Activated gamma-delta T cell (primary cell): ENCODE results near the gene NT5C3B.
A peak's percentile ranks its signal among the peaks of the same experiment; 100 is the strongest.

Experiments
- DNase-seq: peaks from one replicate; lab custom pipeline; 2025; lab: John Stamatoyannopoulos, UW

Gene NT5C3B

DNA sequence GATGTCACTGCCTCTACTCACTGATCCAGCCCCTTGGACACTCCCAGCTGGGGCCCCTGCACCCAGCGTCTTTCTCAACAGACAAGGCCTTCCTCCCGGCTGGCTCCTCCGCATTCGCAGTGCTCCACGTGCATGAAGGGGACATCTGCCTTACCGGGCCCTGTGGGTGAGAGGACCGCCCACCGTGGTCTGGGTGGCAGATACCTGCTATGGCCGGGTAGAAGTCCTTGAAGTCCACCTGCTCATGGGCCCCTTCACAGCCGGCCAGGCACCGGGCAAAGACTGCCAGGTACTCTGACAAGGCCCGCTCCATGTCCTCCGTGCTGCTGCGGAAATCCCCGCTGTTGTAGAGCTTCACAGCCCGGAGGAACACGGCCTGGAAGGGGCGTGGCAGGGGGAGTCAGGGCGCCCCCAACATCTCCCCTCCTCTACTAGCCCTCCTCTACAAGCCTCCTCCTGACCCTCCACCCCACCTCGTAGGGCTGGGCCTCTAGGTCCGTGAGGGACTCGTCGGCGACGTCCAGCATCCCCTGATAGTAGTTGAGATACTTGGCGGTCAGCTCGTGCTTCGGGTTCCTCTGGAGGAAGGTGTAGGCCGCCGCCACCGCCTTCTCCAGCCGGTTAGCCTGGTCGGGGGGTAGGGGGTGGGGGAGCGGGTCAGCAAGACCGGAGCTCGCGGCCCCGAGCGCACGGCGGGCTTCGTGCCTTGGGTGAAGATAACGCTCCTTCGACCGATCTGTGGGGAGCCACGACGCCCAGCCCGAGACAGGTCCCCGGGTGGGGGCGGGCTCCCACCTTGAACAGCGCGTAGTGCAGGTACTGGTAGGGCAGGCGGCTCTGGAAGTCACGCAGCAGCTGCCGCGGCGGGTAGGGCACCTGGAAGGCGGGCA is 25.1 kb downstream of the NT5C3B start:
- no peak for DNase-seq

GRCh38 chr17:41806685-41807445 is 29.2 kb downstream of the NT5C3B start:
- no peak for DNase-seq

DNA sequence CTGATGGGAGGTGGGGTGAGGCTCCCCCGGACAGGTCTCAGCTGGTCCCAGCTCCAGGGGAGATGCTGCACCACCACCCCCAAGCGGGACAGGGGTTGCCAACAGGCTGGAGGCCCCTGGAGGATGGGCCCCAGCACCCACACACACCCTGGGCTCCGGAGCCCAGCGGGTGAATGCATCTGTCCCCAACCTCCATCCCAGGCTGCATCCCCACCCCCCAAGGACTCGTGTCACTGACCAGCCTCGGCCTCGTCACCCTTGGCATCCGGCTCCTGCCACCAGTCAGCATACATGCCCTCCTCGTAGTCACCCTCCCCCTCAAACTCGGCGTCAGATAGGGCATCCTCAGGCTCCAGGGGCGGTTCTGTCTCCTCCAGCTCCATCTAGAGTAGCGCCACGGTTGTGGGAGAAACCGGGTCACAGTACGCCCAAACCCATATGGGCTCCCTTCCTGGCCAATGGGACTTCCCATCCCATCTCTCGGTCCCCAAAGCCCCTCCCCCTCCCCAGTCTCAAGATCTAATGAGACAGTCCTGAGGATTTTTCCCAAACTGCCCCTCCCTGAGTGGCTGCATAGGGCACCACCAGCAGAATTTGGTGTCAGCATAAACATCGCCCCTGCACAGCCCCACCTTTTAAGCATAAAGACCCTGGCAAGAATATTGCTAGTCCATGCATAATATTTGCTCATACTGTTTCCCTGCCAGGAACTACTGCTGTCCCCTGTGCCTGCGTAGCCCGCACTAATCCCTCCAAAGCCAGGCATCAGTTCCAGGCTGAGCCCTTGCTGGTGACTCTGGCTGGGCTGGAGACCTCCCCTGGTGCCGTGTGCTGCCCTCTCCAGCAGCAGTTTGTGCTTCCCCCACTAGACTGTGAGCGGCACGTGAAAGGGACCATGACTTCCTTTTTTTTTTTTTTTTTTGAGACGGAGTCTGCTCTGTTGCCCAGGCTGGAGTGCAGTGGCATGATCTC is 32.7 kb downstream of the NT5C3B start:
- DNase-seq, result no peak

GRCh38 chr17:41801374-41802271 is 34.4 kb downstream of the NT5C3B start:
- no peak for DNase-seq

DNA sequence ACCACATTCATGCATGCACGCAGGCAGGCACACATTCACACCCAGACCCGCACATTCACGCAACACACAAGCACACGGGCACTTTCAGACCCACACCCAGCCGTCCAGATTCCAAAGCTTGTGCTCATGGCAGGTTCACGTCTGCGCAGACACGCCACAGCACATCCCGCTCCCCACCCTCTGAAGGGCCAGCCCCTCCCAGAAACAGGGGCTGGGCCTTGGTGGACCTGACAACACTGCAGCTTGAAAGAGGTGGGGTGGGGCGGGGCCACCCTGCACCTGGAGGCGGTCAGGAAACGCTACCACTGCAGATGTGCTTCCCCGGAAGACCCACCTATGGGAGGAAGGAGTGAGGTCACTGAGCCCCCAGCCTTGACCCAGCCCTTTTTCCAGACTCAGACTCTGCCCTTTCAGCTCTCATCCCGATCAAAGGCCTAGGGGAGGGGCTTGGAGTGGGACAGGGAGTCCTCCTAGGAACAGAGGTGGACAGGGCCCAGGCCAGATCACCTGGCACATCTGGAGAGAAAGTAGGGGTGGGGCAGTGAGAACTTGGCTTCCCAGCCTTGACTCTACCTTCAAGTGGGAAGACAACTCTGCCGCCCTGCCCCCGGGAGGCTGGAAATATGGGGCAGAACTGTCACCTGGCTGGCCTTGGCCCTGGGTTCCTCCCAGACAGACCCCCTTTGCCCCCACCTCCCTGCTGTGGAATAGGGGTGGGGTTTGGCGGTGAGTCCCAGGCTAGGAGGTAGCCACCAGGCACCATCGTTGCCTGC is 35.2 kb downstream of the NT5C3B start:
- no peak for DNase-seq

DNA sequence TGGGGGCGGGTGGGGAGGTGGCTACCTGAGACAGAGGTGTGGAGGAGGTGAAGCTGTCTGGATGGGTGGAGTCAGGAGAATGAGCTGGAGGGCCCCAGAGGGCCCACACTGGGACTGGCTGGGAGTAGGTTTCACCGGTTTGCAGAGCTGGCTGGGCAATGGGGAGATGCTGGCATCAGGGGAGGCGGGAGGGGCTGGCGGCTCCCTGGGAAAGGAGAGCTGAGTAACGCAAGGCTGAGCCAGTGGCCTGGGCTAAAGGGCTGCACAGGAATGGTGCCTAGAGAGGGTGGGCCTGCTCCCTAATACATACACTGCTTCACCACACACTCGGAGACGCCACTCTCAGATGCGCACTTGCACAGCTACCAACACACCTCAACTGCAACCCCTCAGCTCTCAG is 36.7 kb downstream of the NT5C3B start:
- no peak for DNase-seq

DNA sequence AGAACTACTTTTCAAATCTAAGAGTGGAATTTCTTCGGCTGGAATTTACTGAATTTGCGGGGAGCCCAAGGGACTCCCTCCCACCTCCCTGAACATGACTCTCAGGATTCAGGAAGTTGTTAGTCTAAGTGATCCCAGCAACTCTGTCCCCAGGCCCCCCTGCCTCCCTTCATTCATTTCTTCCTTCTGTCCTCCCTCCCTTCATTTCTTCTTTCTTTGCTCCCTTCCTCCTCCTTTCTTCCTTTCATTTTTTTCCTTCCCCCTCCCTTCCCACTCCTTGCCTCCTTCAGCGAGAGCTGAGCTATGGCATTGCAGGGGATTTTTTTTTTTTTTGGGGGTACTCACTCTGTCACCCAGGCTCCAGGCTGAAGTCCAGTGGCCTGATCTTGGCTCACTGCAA is 38.7 kb downstream of the NT5C3B start:
- no peak for DNase-seq

DNA sequence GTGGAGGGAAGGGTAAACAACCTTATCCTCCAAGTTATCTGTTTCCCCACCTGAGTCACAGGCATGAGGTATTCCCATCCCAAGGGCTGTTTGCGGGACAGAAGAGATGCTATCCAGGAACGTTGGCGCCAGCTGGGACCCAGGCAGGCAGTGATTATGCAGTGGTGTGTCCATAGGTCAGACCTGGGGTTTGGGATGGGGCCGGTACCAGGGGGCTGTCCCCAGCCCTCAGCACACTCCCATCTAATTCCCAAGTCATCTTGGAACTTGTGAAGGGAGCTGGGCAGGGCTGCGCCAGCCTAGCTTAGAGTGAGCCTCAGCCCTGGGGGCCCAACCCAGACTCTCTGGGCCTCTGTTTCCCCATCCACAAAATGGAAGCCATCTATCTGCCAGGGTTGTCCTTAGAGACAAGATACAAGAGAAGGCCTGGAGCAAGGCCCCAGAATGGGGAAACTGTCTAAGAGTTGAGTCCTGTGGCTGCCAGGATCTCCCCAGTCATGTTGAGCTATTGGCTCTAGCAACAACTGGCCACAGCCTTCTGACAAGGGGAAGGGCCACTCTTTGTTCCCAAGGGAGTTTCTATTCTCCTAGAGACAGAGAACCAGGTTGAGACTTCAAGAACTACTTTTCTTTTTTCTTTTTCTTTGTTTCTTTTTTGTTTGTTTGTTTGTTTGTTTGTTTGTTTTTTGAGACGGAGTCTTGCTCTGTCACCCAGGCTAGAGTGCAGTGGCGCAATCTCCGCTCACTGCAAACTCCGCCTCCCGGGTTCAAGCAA is 39.7 kb downstream of the NT5C3B start:
- DNase-seq, result no peak

- DNase-seq, result no peak
Observed at GRCh38 chr17:41794540-41794975, 41.5 kb downstream of the NT5C3B start.

DNA sequence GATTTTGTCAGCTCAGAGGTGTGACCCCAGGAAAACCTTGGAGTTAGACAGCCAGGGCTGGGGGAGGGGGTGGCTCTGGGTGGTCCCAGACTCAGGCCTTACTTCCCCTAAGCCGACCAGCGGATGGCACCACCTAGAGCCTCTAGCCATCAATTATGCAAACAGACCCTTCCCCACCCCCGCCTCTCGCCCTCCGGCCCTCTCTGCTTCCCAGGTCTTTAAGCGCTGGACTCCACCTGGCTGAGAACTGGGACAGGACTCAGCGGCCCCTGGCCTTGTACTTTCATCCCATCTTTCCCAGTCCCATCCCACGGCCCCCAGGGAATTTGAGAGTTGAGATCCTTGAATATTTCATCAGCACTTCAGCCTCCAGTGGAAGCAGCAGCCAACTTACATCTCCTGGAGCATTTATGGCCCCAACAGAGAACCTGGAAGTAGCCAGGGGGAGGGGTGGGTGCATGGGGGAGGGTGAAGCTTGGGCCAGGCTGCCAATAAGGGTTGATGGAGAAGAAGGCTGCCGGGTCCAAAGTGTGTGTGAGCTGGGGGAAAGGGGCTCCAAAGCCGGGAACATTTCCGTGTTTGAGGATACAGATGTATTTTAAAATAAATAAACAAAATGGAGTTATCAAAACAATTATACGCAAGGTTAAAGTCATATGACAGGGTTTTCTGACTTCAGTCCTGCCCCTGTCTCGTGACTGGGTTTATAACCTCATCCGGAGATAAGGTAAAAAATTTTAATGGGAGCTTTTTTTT is 42.1 kb downstream of the NT5C3B start:
- DNase-seq, result no peak

- DNase-seq, result no peak
Observed at GRCh38 chr17:41792845-41793783, 42.9 kb downstream of the NT5C3B start.

GRCh38 chr17:41787021-41787418 is 49.0 kb downstream of the NT5C3B start:
- no peak for DNase-seq

- peak; percentile 63 for DNase-seq
Observed at GRCh38 chr17:41786227-41787020, 49.6 kb downstream of the NT5C3B start, which contains the start of gene JUP. JUP (minus strand) TSS chr17:41786711; CDS start chr17:41771854, 14,857 bp downstream.

- no peak for DNase-seq
Observed at GRCh38 chr17:41785859-41786226, 50.2 kb downstream of the NT5C3B start.

DNA sequence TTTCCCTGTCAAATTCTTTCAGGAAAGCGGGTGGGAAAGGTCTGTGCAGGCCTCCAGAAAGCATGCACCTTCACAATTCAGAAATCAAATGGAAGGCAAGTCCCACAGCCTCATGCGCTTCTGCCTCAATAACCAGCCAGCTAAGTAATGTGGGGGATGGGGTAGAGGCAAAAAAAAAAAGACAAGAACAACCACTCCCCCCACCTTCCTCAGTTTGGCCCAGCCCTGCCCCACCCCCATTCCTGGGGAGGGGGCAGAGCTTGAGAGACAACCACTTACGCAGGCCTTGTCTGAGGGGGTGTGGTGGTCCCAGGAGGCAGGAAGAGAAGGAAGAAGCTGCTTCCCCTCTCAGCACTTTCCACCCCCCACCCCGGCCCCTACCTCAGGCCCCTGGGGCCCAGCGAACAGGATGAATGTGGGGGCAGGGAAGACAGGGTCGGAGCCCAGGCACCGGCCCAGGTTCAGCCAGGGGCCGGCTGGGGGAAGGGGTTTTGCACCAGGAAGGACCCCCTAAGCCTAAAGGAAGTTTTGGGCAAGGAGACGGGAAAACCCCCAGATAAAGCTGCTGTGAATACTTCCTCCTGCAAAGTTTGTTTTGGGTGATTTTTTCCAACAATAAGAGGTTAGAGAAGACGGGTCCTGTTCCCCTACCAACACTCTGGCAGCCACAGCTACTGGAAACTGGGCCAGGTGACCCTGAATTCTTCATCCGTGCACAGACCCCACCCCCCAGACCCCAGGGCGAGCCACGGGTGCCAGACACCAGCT is 50.8 kb downstream of the NT5C3B start:
- no peak for DNase-seq
